PC-3 (cell line): ENCODE measurements around the gene IL20. TPM values are rescaled to one million over a fixed set of nuclear protein-coding genes. Genes with fewer than 3 reads are reported as not detected.
A peak's percentile ranks its signal among the peaks of the same experiment; 100 is the strongest.

Experiments
- ATAC-seq: fragments of 200-7000 bp; cut with Tn5 transposase; 2 replicates; pipeline ENCODE4 v1.9.1; 2020; ENCODE audit warnings: mild to moderate bottlenecking, moderate library complexity
- BruUV-seq: library from RNA; stranded (reverse); fragments of 400-500 nt; replicated peaks from 2 replicates; lab custom pipeline; 2021; lab: Mats Ljungman, UMichigan
- CTCF ChIA-PET: fragments of 300-600 bp; sonication (Branson Sonifier 250); formaldehyde crosslinking; loops from one replicate; lab custom pipeline; 2022; ENCODE audit warnings: antibody characterized with exemption; lab: Charles Lee
- POLR2A ChIA-PET: fragments of 300-600 bp; sonication (Branson Sonifier 250); formaldehyde crosslinking; loops from one replicate; lab custom pipeline; 2022; ENCODE audit warnings: antibody characterized with exemption; ENCODE audit not compliant: unreplicated experiment; lab: Charles Lee
- DNase-seq: peaks from one replicate; pipeline ENCODE4 v3.0.0-alpha.2; 2015
- H2AFZ ChIP-seq: fragments of 300-600 bp; sonication (generic); 2 replicates; pipeline ENCODE4 v1.6.0; 2016; ENCODE audit warnings: antibody characterized with exemption, low read length
- H3F3A ChIP-seq: fragments of 300-600 bp; sonication (generic); one replicate; pipeline ENCODE4 v1.6.0; 2017; ENCODE audit warnings: antibody characterized with exemption, low read length, control low read depth, mild to moderate bottlenecking; ENCODE audit not compliant: unreplicated experiment
- H3K27ac ChIP-seq: fragments of 300-600 bp; sonication (generic); 2 replicates; pipeline ENCODE4 v1.5.1; 2016; ENCODE audit warnings: mild to moderate bottlenecking, low read length
- H3K27me3 ChIP-seq: fragments of 300-600 bp; sonication (generic); 2 replicates; pipeline ENCODE4 v1.6.1; 2016; ENCODE audit warnings: low read length, mixed read lengths
- H3K36me3 ChIP-seq: fragments of 300-600 bp; sonication (generic); 2 replicates; pipeline ENCODE4 v1.6.1; 2016; ENCODE audit warnings: low read depth, mixed run types, low read length, mixed read lengths
- H3K4me1 ChIP-seq: fragments of 300-600 bp; sonication (generic); 2 replicates; pipeline ENCODE4 v1.5.1; 2016; ENCODE audit warnings: low read length; ENCODE audit not compliant: insufficient read depth
- H3K4me2 ChIP-seq: fragments of 300-600 bp; sonication (generic); 2 replicates; pipeline ENCODE4 v1.6.0; 2016; ENCODE audit warnings: low read length
- H3K4me3 ChIP-seq: fragments of 300-600 bp; sonication (generic); 2 replicates; pipeline ENCODE4 v1.5.1; 2016; ENCODE audit warnings: mild to moderate bottlenecking, low read length, mixed read lengths
- H3K79me2 ChIP-seq: fragments of 300-600 bp; sonication (generic); 2 replicates; pipeline ENCODE4 v1.6.1; 2017; ENCODE audit warnings: low read length, mixed read lengths
- H3K9ac ChIP-seq: fragments of 300-600 bp; sonication (generic); 2 replicates; pipeline ENCODE4 v1.6.0; 2016; ENCODE audit warnings: mild to moderate bottlenecking, low read length
- H3K9me2 ChIP-seq: fragments of 300-600 bp; sonication (generic); replicated peaks from 2 replicates; pipeline ENCODE4 v1.6.1; 2016; ENCODE audit warnings: mixed run types, low read length, mixed read lengths
- H3K9me3 ChIP-seq: fragments of 300-600 bp; sonication (generic); 2 replicates; pipeline ENCODE4 v1.6.1; 2016; ENCODE audit warnings: low read length, mixed read lengths
- H4K20me1 ChIP-seq: fragments of 300-600 bp; sonication (generic); 2 replicates; pipeline ENCODE4 v1.6.1; 2016; ENCODE audit warnings: low read length, mixed read lengths
- CTCF ChIP-seq: fragments of 300-600 bp; sonication (generic); conservative IDR thresholded peaks from 2 replicates; pipeline ENCODE4 v1.5.1; 2017; ENCODE audit warnings: antibody characterized with exemption, low read depth, mild to moderate bottlenecking, low read length
- EZH2 ChIP-seq: fragments of 300-600 bp; sonication (generic); IDR thresholded peaks from one replicate; pipeline ENCODE4 v1.6.1; 2017; ENCODE audit warnings: antibody characterized with exemption, mild to moderate bottlenecking, low read length; ENCODE audit not compliant: unreplicated experiment
- EZH2phosphoT487 ChIP-seq: fragments of 300-600 bp; sonication (generic); IDR thresholded peaks from 2 replicates; pipeline ENCODE4 v1.6.1; 2018; ENCODE audit warnings: mild to moderate bottlenecking, antibody characterized with exemption, low read length, borderline replicate concordance
- intact Hi-C: fragments of 100-400 bp; cut with micrococcal nuclease; formaldehyde crosslinking; loops from 2 replicates; pipeline ENCODE4 v1.9.0; 2023
- total RNA-seq: library from RNA; depleted of rRNA; stranded (reverse); fragments of >200 nt; gene quantifications from 2 replicates; pipeline ENCODE4 v1.2.3, GENCODE V29; 2014

The IL20 gene
- total RNA-seq, 1 experiment from 2014 or later = not detected

GRCh38 chr1:206892351-206892984 is 27.0 kb downstream of the IL20 start:
- ATAC-seq = no peak
- CTCF ChIA-PET = interaction anchor here (0.5 kb wide), 1 partner anchor 11 kb away, joined by 3 read pairs; no protein-coding TSS in a partner anchor

GRCh38 chr1:206893380-206893779 is 28.0 kb downstream of the IL20 start:
- POLR2A ChIA-PET = no interaction called here
- Histone ChIP-seq H3K4me3 (no peak overlapping the region), H3K27ac (peak overlapping the region; percentile 19), H4K20me1 (no peaks in the 10 kb centered on the region), H3K79me2 (no peaks in the 10 kb centered on the region), H3K4me2 (no peak overlapping the region), H2AFZ (no peak overlapping the region), H3K9me2 (no peaks in the 10 kb centered on the region), H3K9ac (peak overlapping the region; percentile 1; the same call in 1 of the 2 replicates), H3K36me3 (no peaks in the 10 kb centered on the region), H3K4me1 (peaks cover 84% of the 10 kb centered on the region), H3F3A (peaks cover 5% of the 10 kb centered on the region), H3K27me3 (no peaks in the 10 kb centered on the region), H3K9me3 (no peaks in the 10 kb centered on the region)
- no TSS peak for BruUV-seq
- ATAC-seq (no peak), DNase-seq (no peak)
- no peak for TF ChIP-seq EZH2phosphoT487
- no peak for TF ChIP-seq CTCF
- TF ChIP-seq EZH2 = no peak
- CTCF ChIA-PET = interaction anchor here (0.5 kb wide), 1 partner anchor 12 kb away, joined by 3 read pairs; no protein-coding TSS in a partner anchor
- intact Hi-C loops = no loop called here

More at GRCh38 chr1:206892351-206892984, 27.0 kb downstream of the IL20 start:
- Histone ChIP-seq H3K79me2 (no peaks in the 10 kb centered on the region), H3F3A (peaks cover 5% of the 10 kb centered on the region), H3K4me1 (peaks cover 85% of the 10 kb centered on the region), H3K27me3 (no peaks in the 10 kb centered on the region), H3K9me3 (no peaks in the 10 kb centered on the region), H3K36me3 (no peaks in the 10 kb centered on the region), H3K27ac (peak overlapping the region; percentile 92), H2AFZ (no peak overlapping the region), H4K20me1 (no peaks in the 10 kb centered on the region), H3K9me2 (no peaks in the 10 kb centered on the region), H3K4me3 (no peak overlapping the region), H3K4me2 (no peak overlapping the region), H3K9ac (peak overlapping the region; percentile 88; the same call in 1 of the 2 replicates)
- peak; percentile 49 for DNase-seq
- POLR2A ChIA-PET = interaction anchor here (0.7 kb wide), 1 partner anchor 159 kb away, joined by 3 read pairs; no protein-coding TSS in a partner anchor
- BruUV-seq = no TSS peak
- intact Hi-C loops = no loop called here
- TF ChIP-seq EZH2 = no peak
- no peak for TF ChIP-seq EZH2phosphoT487
- TF ChIP-seq CTCF = no peak
